AG09319 (cell line): ENCODE data around the gene DCTN4.

Source experiments
- DNase-seq: peaks from one replicate; pipeline ENCODE4 v3.0.0-alpha.2; 2010; ENCODE audit warnings: low read depth; ENCODE audit errors: extremely low read depth
- CTCF ChIP-seq: IDR thresholded peaks from 2 replicates; pipeline ENCODE4 v1.5.1; 2011; ENCODE audit warnings: low read depth, mild to moderate bottlenecking, inconsistent platforms, low read length, moderate library complexity

DCTN4 gene

DNA sequence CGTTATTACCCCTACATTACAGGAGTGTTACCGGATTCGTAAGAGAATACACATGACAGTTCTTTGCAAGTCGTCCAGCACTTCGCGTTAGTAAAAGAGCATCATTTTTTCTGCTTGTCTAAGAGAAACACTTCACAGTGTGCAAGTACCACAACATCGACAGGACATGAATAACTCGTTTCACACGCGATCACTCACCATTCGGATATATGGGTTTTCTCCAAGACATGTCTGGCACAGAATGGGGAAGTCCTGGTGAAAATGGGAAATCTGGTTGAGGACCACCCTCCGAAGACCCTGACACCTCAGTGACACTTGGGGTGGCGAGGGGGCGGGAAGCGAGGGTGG, 58.6 kb downstream of the DCTN4 start:
- no peak for TF ChIP-seq CTCF
- no peak for DNase-seq

- TF ChIP-seq CTCF: no peak
- DNase-seq: no peak
Observed at GRCh38 chr5:150694612-150695011, 64.2 kb downstream of the DCTN4 start.

DNA sequence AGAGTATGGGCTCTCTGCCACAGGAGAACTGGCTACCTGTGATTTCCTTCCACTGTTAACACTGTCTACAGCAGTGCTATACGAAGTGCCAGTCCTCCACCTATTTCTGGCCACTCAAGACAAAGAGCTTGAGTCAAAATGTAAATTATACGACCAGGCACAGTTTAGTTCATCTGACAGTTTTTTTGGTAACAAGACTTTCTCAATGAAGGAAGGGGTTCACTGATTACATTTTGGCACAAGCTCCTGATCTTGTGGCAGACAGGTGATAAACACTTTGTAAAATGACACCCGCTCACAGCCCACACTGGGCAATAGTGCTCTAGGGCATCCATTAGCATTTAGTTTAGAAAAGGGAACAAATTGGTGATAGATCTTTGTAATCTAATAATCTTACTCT, 66.5 kb downstream of the DCTN4 start:
- TF ChIP-seq CTCF: no peak
- DNase-seq: no peak

- no peak for DNase-seq
- TF ChIP-seq CTCF: no peak
Observed at GRCh38 chr5:150690760-150691159, 68.1 kb downstream of the DCTN4 start.

- no peak for DNase-seq
- no peak for TF ChIP-seq CTCF
Observed at GRCh38 chr5:150689120-150689519, 69.7 kb downstream of the DCTN4 start.

- DNase-seq: no peak
- TF ChIP-seq CTCF: no peak
Observed at GRCh38 chr5:150676578-150676977, 82.2 kb downstream of the DCTN4 start.

GRCh38 chr5:150675069-150675468, 83.7 kb downstream of the DCTN4 start:
- TF ChIP-seq CTCF: no peak

DNA sequence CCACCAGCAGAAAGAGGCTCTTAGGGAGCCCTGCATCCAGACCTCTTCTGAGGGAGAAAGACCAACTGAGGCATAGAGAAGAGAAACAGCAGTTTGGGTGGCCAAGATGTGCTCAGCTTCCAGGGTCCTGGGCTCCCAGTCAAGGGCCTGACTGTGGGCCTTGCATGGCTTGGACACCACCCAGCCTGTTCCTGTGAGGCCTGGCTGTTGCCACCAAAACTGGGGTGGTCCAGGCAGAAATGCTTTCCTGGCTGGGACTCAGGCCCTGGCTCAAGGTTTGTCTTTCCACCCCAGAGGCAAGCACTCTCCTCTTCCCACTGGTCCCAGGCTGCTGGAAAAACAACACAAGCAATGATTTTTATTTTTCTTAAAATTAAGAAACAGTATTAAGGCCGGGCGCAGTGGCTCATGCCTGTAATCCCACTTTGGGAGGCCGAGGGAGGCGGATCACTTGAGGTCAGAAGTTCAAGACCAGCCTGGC, 84.4 kb downstream of the DCTN4 start:
- TF ChIP-seq CTCF: no peak; the same call in 1 of the 2 replicates
- no peak for DNase-seq

More at GRCh38 chr5:150675069-150675468, 83.7 kb downstream of the DCTN4 start:
- DNase-seq: no peak
